Body of pancreas (tissue), 4 donors: Measurements from ENCODE around the gene DHODH. TPM values are rescaled to one million over a fixed set of nuclear protein-coding genes. Genes with fewer than 3 reads are reported as not detected.
"Not testable (repeated sequence)": the region's sequence is repeated elsewhere in the genome, so short reads cannot be mapped to it uniquely, and the experiment has no call there.

Experiments used
- ATAC-seq: fragments of 150-250 bp; one replicate; pipeline ENCODE4 v1.9.1; 2016
- DNase-seq, 4 donors: peaks; one replicate each; pipeline ENCODE4 v3.0.0-alpha.2; 2019
- H3K27ac ChIP-seq, 4 donors: fragments of 200-600 bp; sonication (generic); 1 replicate in 3 of 4; 2 replicates in 1 of 4; pipeline versions ENCODE4 v1.5.1 to v1.6.1; 2016 to 2019; ENCODE audit warnings: mild to moderate bottlenecking in 1 of 4, mixed read lengths in 1 of 4, moderate library complexity in 1 of 4
- H3K27me3 ChIP-seq, 2 donors: fragments of 200-600 bp; sonication (generic); one replicate each; pipeline ENCODE4 v1.6.0; 2016; ENCODE audit warnings: mild to moderate bottlenecking in 1 of 2
- H3K36me3 ChIP-seq, 2 donors: fragments of 200-600 bp; sonication (generic); replicated peaks in 1 of 2; 2 replicates each; pipeline ENCODE4 v1.5.1; 2016; ENCODE audit warnings: low read depth in 2 of 2; ENCODE audit not compliant: insufficient read depth in 1 of 2
- H3K4me1 ChIP-seq: fragments of 200-600 bp; sonication (generic); one replicate; pipeline ENCODE4 v1.6.0; 2016
- H3K4me3 ChIP-seq, 2 donors: fragments of 200-600 bp; sonication (generic); 1 replicate in 1 of 2; 2 replicates in 1 of 2; pipeline ENCODE4 v1.5.1; 2016 to 2019
- H3K9me3 ChIP-seq, 3 donors: fragments of 200-600 bp; sonication (generic); 1 replicate in 2 of 3; 2 replicates in 1 of 3; pipeline ENCODE4 v1.5.1; 2016
- POLR2A ChIP-seq, 3 donors: fragments of 450-650 bp; IDR thresholded peaks; one replicate each; pipeline ENCODE4 v1.6.1; 2016; ENCODE audit warnings: antibody characterized with exemption in 3 of 3, mild to moderate bottlenecking in 2 of 3
- WGBS, 2 donors: methylation state at CpG; one replicate each; pipeline ENCODE4 v1.1.5; 2017; 5-methylcytosine and 5-hydroxymethylcytosine counted together
- intact Hi-C: fragments of 100-400 bp; cut with DNase I; formaldehyde crosslinking; loops from one replicate; pipeline ENCODE4 v1.15.1; 2023
- total RNA-seq, 2 donors: library from RNA; depleted of rRNA; stranded (reverse); fragments of >200 nt; gene quantifications; one replicate each; pipeline ENCODE4 v1.1.0, GENCODE V29; 2016
- TF ChIP-seq, protein P1 (sequence below), 7 experiments: fragments of 450-650 bp in 4 of 7; fragments of 200-600 bp in 3 of 7; sonication (generic) in 3 of 7; IDR thresholded peaks; one replicate each; pipeline ENCODE4 v1.5.1; 2016 to 2019; ENCODE audit warnings: antibody characterized with exemption in 7 of 7

DHODH gene
- total RNA-seq, 2 donors from 2014 or later = 4.4 to 5.3 TPM

DNA sequence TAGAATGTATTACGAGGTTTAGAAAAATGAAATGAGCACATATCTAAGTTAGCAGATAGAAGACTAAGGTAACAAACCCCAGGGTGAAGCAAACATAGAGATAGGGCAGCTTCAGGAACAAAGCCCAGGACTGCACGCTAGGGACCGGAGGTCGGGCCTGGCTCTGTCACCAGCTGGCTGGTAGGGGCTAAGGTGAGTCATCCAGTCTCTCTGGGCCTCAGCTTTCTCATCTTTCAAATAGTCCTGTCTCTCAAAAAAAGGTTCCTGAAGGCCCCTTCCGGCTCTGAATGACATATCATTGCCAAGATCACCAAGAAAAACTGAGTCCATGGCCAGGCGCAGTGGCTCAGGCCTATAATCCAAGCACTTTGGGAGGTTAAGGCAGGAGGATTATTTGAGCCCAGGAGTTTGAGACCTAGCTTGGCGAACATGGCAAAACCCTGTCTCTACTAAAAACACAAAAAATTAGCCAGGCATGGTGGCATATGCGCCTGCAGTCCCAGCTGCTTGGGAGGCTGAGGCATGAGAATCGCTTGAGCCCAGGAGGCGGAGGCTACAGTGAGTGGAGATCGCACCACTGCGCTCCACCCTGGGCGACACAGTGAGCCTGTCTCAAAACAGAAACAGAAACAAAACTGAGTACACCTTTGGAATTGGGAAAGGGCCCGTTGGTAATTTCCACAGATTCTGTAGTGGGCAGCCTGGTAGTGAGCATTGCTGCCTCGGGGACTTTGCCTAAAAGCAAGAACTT is 34.3 kb upstream of the DHODH start:
- Histone ChIP-seq H3K4me3 (no peak overlapping the region), H3K27ac (no peak overlapping the region), H3K27me3 (no peaks in the 10 kb centered on the region), H3K36me3 (no peaks in the 10 kb centered on the region), H3K9me3 (no peaks in the 10 kb centered on the region), H3K4me1 (no peaks in the 10 kb centered on the region)
- 80 to 88% methylated on average over 14 to 15 of the region's 15 CpGs for WGBS, 2 donors
- intact Hi-C loops = no loop called here
- no peak for TF ChIP-seq POLR2A (IDR thresholded peaks at IDR 0.05)
- TF ChIP-seq, protein P1, sequence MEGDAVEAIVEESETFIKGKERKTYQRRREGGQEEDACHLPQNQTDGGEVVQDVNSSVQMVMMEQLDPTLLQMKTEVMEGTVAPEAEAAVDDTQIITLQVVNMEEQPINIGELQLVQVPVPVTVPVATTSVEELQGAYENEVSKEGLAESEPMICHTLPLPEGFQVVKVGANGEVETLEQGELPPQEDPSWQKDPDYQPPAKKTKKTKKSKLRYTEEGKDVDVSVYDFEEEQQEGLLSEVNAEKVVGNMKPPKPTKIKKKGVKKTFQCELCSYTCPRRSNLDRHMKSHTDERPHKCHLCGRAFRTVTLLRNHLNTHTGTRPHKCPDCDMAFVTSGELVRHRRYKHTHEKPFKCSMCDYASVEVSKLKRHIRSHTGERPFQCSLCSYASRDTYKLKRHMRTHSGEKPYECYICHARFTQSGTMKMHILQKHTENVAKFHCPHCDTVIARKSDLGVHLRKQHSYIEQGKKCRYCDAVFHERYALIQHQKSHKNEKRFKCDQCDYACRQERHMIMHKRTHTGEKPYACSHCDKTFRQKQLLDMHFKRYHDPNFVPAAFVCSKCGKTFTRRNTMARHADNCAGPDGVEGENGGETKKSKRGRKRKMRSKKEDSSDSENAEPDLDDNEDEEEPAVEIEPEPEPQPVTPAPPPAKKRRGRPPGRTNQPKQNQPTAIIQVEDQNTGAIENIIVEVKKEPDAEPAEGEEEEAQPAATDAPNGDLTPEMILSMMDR (IDR thresholded peaks at IDR 0.05) = no peak
- ATAC-seq = no peak
- no peak for DNase-seq

DNA sequence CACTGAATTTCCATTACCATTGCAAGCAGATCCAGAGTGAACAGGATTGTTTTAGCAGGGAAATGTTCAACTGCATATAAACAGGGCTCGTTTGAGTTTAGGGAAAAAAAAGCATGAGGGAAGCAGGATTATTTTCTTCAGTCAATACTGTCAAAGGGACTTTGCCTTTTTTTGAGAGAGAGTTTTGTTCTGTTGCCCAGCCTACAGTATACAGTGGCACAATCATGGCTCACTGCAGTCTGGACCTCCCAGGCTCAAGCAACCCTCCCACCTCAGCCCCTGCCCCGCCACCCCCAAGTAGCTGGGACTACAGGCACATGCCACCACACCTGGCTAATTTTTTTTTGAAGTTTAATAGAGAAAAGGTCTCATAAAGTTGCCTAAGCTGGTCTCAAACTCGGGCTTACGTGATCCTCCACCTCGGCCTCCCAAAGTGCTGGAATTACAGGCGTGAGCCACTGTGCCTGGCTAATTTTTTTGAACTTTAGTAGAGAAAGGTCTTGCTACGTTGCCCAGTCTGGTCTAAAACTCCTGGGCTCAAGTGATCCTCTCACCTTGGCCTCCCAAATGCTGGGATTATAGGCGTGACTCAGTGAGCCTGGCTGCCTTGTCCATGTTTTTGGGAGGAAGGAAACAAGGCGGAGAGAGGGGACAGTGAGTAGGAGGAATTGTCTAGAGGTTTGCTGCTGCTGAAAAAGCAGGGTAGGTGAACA is 23.1 kb upstream of the DHODH start:
- H3K4me3 ChIP-seq = no peak overlapping the region
- intact Hi-C loops = no loop called here
- H3K27me3 ChIP-seq = no peaks in the 10 kb centered on the region
- H3K9me3 ChIP-seq = no peaks in the 10 kb centered on the region
- no peaks in the 10 kb centered on the region for H3K36me3 ChIP-seq
- 63 to 70% methylated on average over 9 of the region's 9 CpGs for WGBS, 2 donors
- ATAC-seq = no peak
- H3K27ac ChIP-seq = no peak overlapping the region
- no peak for DNase-seq
- peaks cover 5% of the 10 kb centered on the region for H3K4me1 ChIP-seq
- no peak for TF ChIP-seq POLR2A (IDR thresholded peaks at IDR 0.05)
- TF ChIP-seq, protein P1 (IDR thresholded peaks at IDR 0.05) = no peak

DNA sequence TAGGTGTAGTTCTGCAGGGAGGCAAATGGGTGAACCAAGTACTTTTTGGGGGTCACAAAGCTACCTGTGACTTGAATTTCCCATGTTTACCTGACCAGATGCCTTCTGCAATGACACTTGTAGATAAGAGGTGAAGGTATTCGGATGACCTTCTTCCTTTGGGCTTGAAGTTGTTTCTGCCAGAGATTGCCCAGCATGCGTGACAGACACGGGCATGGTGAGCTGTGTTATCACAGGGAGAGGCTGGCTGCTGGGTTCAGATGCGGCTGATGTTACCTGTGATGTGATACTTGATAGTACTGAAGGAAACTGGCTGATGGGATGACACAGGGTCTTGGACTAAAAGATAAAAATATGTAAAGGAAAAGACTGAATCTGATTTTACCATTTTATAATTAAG is 22.4 kb upstream of the DHODH start:
- Histone ChIP-seq H3K27ac (no peak overlapping the region), H3K9me3 (no peaks in the 10 kb centered on the region), H3K4me1 (peaks cover 5% of the 10 kb centered on the region), H3K36me3 (no peaks in the 10 kb centered on the region), H3K4me3 (no peak overlapping the region), H3K27me3 (no peaks in the 10 kb centered on the region)
- no peak for DNase-seq
- WGBS, 2 donors = 54% methylated on average over 4 of the region's 4 CpGs
- TF ChIP-seq POLR2A (IDR thresholded peaks at IDR 0.05) = no peak
- TF ChIP-seq, protein P1 (IDR thresholded peaks at IDR 0.05) = no peak
- intact Hi-C loops = no loop called here
- ATAC-seq = no peak

DNA sequence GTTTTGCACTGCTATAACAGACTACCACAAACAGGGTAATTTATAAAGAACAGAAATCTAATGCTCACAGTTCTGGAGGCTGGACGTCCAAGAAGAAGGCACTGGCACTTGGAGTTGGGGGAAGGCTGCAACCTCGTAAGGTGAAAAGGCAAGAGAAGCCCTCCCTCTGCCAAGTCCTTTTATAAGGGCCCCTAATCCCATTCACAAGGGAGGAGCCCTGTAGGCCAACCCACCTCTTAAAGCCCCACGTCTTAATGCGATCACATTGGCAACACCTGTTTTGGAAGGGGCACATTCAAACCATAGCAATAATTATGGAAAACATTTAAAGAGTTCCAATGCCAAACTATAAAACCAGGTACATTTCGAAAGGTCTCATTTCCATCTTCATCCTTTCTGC is 13.5 kb upstream of the DHODH start:
- H3K9me3 ChIP-seq = no peaks in the 10 kb centered on the region
- no peak for TF ChIP-seq POLR2A (IDR thresholded peaks at IDR 0.05)
- TF ChIP-seq, protein P1 (IDR thresholded peaks at IDR 0.05) = no peak
- H3K27ac ChIP-seq = no peak overlapping the region
- ATAC-seq (no peak), DNase-seq (no peak)
- WGBS, 2 donors = 67 to 75% methylated on average over 5 of the region's 5 CpGs
- H3K4me1 ChIP-seq = no peaks in the 10 kb centered on the region
- no peak overlapping the region for H3K4me3 ChIP-seq
- H3K27me3 ChIP-seq = no peaks in the 10 kb centered on the region
- intact Hi-C loops = no loop called here
- no peaks in the 10 kb centered on the region for H3K36me3 ChIP-seq

DNA sequence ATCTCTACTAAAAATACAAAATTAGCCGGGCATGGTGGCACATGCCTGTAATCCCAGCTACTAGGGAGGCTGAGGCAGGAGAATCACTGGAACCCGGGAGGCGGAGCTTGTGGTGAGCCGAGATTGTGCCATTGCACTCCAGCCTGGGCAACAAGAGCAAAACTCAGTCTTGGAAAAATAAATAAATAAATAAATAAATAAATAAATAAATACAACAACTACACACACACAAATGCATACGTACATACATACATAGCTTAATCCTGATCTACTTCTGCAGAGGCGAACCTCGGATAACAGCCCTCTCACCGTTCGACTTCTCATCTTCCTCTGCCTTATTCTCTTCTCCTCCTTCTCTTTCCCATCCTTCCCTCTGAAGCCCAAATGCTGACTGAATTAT is 11.0 kb upstream of the DHODH start:
- intact Hi-C loops, DNase-seq, H3K4me1 ChIP-seq, H3K36me3 ChIP-seq, ATAC-seq, H3K27me3 ChIP-seq, H3K27ac ChIP-seq, H3K9me3 ChIP-seq, H3K4me3 ChIP-seq: not testable (repeated sequence)
- 83 to 84% methylated on average over 9 of the region's 9 CpGs for WGBS, 2 donors
